Esophagus squamous epithelium (tissue), 5 donors: Measurements from ENCODE around the gene VPS54. TPM values are rescaled to one million over a fixed set of nuclear protein-coding genes. Genes with fewer than 3 reads are reported as not detected.

Experiments used
- DNase-seq: peaks from one replicate; lab custom pipeline; 2025; lab: John Stamatoyannopoulos, UW
- H3K27ac ChIP-seq, 4 donors: fragments of 200-600 bp; sonication (generic); one replicate each; pipeline ENCODE4 v1.5.1; 2016 to 2019; ENCODE audit warnings: mild to moderate bottlenecking in 1 of 4
- H3K27me3 ChIP-seq, 4 donors: fragments of 200-600 bp; sonication (generic); 1 replicate in 3 of 4; 2 replicates in 1 of 4; pipeline versions ENCODE4 v1.5.1 to v1.6.0; 2017 to 2021; ENCODE audit warnings: antibody characterized with exemption in 1 of 4
- H3K36me3 ChIP-seq, 3 donors: fragments of 200-600 bp; sonication (generic); one replicate each; pipeline ENCODE4 v1.5.1; 2016 to 2019
- H3K4me1 ChIP-seq, 3 donors: fragments of 200-600 bp; sonication (generic); one replicate each; pipeline ENCODE4 v1.5.1; 2017 to 2019
- H3K4me3 ChIP-seq, 4 donors: fragments of 200-600 bp; sonication (generic); 1 replicate in 3 of 4; 2 replicates in 1 of 4; pipeline ENCODE4 v1.5.1; 2016 to 2019; ENCODE audit warnings: mild to moderate bottlenecking in 2 of 4, moderate library complexity in 1 of 4
- H3K9me3 ChIP-seq, 3 donors: fragments of 200-600 bp; sonication (generic); one replicate each; pipeline ENCODE4 v1.5.1; 2016 to 2019
- POLR2A ChIP-seq, 4 donors: fragments of 450-650 bp; IDR thresholded peaks; one replicate each; pipeline ENCODE4 v1.6.1; 2017; ENCODE audit warnings: antibody characterized with exemption in 4 of 4, mild to moderate bottlenecking in 4 of 4, moderate library complexity in 3 of 4
- WGBS, 2 donors: methylation state at CpG; one replicate each; pipeline ENCODE4 v1.1.5; 2018; 5-methylcytosine and 5-hydroxymethylcytosine counted together
- intact Hi-C: fragments of 100-400 bp; cut with DNase I; formaldehyde crosslinking; loops from one replicate; pipeline ENCODE4 v1.15.0; 2022
- total RNA-seq, 4 donors: library from RNA; depleted of rRNA; stranded (reverse); fragments of >200 nt; gene quantifications; one replicate each; pipeline ENCODE4 v1.1.0, GENCODE V29; 2016
- TF ChIP-seq, protein P1 (sequence below), 6 experiments: fragments of 450-650 bp in 4 of 6; fragments of 200-600 bp in 2 of 6; sonication (generic) in 2 of 6; IDR thresholded peaks; one replicate each; pipeline ENCODE4 v1.5.1; 2016 to 2019; ENCODE audit warnings: antibody characterized with exemption in 6 of 6, mild to moderate bottlenecking in 4 of 6, moderate library complexity in 4 of 6
- donor health status: DM: yes; HTN: yes; CAD: no.

The VPS54 gene
- total RNA-seq, 4 donors from 2014 or later = 10.4 to 25.2 (median 19.0) TPM

GRCh38 chr2:63872571-63873328 lies 146.5 kb downstream of the VPS54 start:
- DNase-seq = no peak
- Histone ChIP-seq H3K4me1 (peaks cover 9 to 68% (median 23%) of the 10 kb centered on the region in 3 donors), H3K9me3 (no peaks in the 10 kb centered on the region), H3K36me3 (peaks cover 0 to 38% (median 0%) of the 10 kb centered on the region in 3 donors), H3K27ac (no peak overlapping the region), H3K27me3 (no peaks in the 10 kb centered on the region), H3K4me3 (no peak overlapping the region)
- TF ChIP-seq, protein P1, sequence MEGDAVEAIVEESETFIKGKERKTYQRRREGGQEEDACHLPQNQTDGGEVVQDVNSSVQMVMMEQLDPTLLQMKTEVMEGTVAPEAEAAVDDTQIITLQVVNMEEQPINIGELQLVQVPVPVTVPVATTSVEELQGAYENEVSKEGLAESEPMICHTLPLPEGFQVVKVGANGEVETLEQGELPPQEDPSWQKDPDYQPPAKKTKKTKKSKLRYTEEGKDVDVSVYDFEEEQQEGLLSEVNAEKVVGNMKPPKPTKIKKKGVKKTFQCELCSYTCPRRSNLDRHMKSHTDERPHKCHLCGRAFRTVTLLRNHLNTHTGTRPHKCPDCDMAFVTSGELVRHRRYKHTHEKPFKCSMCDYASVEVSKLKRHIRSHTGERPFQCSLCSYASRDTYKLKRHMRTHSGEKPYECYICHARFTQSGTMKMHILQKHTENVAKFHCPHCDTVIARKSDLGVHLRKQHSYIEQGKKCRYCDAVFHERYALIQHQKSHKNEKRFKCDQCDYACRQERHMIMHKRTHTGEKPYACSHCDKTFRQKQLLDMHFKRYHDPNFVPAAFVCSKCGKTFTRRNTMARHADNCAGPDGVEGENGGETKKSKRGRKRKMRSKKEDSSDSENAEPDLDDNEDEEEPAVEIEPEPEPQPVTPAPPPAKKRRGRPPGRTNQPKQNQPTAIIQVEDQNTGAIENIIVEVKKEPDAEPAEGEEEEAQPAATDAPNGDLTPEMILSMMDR (IDR thresholded peaks at IDR 0.05) = no peak
- TF ChIP-seq POLR2A (IDR thresholded peaks at IDR 0.05) = no peak
- WGBS, 2 donors = 43 to 64% methylated on average over 6 of the region's 6 CpGs
- intact Hi-C loops = no loop called here

DNA sequence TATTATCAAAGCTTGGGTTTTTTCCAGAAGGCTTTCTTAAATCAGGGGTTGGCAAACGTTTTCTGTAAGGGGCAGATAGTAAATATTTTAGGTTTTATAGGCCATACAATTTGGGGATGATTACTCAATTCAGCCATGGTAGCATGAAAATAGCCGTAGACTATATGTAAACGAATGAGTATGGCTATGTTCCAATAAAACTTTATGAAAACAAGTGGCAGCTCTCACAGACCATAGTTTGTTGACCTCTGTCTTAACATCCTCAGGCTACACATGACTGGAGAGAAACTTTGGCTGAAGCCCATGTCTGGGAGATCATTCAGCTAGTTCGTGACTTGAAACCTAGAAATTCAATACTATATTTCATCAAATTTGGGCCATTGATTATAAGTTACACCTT lies 147.4 kb downstream of the VPS54 start:
- 63 to 69% methylated on average over 4 of the region's 4 CpGs for WGBS, 2 donors
- no peak overlapping the region for H3K27ac ChIP-seq
- H3K27me3 ChIP-seq = no peaks in the 10 kb centered on the region
- no peak overlapping the region for H3K4me3 ChIP-seq
- DNase-seq = no peak
- H3K4me1 ChIP-seq = peaks cover 9 to 64% (median 23%) of the 10 kb centered on the region in 3 donors
- peaks cover 0 to 35% (median 0%) of the 10 kb centered on the region in 3 donors for H3K36me3 ChIP-seq
- intact Hi-C loops = no loop called here
- no peak for TF ChIP-seq POLR2A (IDR thresholded peaks at IDR 0.05)
- TF ChIP-seq, protein P1 (IDR thresholded peaks at IDR 0.05) = no peak
- no peaks in the 10 kb centered on the region for H3K9me3 ChIP-seq

DNA sequence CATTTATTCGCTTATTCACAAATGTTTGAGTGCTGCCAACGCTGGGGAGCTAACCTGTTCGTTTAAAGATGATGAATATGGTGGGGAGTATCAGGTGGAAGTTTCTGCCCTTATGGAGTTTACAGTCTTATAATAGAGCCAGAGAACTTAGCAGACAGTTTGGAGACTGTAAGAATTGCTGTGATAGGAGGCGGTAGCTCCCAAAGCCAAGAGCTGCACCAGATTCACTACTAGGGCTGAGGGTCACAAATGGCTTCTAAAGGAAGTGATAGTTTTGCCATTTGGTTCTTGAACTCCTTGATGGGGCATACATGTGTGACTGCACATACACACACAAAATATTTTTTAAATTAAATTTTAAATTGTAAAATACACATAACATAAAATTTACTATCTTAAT lies 148.5 kb downstream of the VPS54 start:
- WGBS, 2 donors = 89 to 98% methylated on average over 4 of the region's 4 CpGs
- Histone ChIP-seq H3K4me3 (no peak overlapping the region), H3K27ac (no peak overlapping the region), H3K9me3 (no peaks in the 10 kb centered on the region), H3K27me3 (no peaks in the 10 kb centered on the region), H3K36me3 (peaks cover 0 to 36% (median 0%) of the 10 kb centered on the region in 3 donors), H3K4me1 (peaks cover under 1 to 56% (median 15%) of the 10 kb centered on the region in 3 donors)
- intact Hi-C loops = no loop called here
- TF ChIP-seq, protein P1 (IDR thresholded peaks at IDR 0.05) = no peak
- no peak for TF ChIP-seq POLR2A (IDR thresholded peaks at IDR 0.05)
- no peak for DNase-seq

GRCh38 chr2:63866009-63866709 lies 153.1 kb downstream of the VPS54 start:
- WGBS, 2 donors = 67 to 68% methylated on average over 2 of the region's 2 CpGs
- intact Hi-C loops = loop anchor here (10.0 kb wide), 1 partner anchor 171 kb away; no protein-coding TSS in a partner anchor
- Histone ChIP-seq H3K27me3 (no peaks in the 10 kb centered on the region), H3K4me3 (no peak overlapping the region), H3K27ac (no peak overlapping the region), H3K36me3 (peaks cover 0 to 57% (median 0%) of the 10 kb centered on the region in 3 donors), H3K9me3 (no peaks in the 10 kb centered on the region), H3K4me1 (peaks cover 0 to 18% (median 3%) of the 10 kb centered on the region in 3 donors)
- TF ChIP-seq, protein P1 (IDR thresholded peaks at IDR 0.05) = no peak
- TF ChIP-seq POLR2A (IDR thresholded peaks at IDR 0.05) = no peak
- DNase-seq = no peak
